Suppressor macrophage treated with lipopolysaccharide for 4 hours (primary cell): ENCODE data around the gene DBP.

Source experiments
- DNase-seq: peaks from one replicate; pipeline ENCODE4 v3.0.0-alpha.2; 2020

DBP gene

DNA sequence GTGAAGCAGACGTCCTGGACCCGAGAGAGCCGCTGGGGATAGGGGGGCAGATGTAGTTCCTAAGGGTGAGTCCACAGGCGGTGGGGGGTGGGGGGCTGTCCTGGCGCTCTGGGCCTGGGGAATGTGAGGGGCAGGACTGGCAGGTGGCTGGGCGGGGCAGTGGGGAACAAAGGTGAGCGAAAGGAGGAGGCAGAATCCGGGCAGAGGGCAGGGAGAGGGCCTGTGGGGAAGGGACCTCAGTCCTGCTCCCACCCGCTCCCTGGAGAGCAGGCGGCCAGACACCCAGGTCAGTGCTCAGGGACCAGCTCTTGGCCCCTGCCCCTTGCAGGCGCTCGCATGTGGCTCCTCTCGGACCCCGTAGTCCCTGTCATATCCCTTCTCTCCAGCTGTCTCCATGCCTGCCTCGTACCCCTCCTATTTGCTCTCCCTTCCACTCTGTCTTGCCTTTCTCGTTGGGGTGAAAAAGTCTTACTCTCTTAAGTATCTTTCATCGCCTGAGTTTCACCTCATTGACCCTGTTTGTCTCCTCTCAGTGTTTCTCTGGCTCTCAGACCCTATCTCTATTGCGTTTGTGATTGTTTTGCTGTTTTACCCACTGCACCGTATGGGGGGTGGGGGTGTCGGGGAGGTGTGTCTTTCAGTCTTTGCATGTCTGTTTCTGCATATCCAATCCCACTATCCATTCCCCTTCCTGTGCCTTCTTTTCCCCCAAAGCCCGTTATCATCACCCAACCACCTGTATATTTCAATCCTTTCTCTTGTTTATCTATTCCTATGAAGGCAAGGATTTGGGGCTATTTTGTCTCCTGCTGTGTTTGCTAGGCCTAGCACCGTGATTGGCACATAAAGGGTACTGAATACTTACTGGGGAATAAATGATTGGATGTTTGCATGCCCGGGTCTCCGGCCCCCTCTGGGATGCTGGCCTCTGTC is 12.1 kb downstream of the DBP start:
- DNase-seq = no peak

DNA sequence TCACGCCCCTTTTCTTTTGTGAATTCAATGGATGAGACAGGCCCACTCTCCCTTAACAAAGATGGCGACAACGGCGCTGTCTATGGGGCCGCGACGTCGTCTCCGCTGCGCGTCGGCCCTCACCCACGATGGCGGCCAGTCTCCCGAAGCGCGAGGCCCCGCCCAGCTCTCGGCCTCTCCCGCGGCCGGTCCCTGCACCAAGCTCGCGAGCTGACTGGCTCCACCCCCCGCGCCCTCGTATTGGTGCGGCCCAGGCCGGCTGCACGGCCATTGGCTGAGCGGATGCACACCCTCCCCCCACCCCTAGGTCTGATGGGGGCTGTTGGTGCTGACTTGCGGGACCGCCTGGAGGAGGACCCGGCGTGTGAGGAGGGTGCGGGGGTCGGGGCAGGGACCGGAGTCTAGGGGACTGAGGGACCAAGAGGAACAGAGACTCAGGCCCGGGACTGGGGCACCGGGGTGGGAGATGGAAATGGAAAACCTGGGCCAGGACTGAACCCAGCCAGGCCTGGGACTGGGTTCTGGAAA is 13.0 kb downstream of the DBP start:
- DNase-seq = peak; percentile 91

DNA sequence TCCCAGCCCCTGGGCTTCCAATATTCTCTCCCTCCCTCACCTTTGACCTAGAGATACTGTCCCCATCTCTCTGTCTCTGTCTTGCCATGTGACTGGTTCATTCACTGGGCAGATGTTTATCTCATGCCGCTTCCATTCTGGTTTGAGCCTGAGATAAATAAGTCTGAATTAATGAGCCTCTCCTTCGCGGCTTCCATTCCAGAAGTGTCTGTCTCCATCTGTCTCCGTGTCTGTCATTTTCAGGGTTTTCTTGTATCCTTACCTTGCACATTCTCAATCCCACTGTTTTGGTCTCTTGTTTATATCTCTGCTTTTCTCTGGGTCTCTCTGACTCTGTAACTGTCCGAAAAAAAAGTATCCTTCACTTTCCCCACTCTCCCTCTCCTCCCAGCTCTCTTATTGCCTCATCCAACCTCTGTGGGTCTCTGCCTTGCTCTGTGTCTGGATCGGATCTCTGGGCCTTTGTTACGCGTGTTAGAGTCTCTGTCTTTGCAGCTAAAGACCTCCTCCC is 13.6 kb downstream of the DBP start:
- no peak for DNase-seq

DNA sequence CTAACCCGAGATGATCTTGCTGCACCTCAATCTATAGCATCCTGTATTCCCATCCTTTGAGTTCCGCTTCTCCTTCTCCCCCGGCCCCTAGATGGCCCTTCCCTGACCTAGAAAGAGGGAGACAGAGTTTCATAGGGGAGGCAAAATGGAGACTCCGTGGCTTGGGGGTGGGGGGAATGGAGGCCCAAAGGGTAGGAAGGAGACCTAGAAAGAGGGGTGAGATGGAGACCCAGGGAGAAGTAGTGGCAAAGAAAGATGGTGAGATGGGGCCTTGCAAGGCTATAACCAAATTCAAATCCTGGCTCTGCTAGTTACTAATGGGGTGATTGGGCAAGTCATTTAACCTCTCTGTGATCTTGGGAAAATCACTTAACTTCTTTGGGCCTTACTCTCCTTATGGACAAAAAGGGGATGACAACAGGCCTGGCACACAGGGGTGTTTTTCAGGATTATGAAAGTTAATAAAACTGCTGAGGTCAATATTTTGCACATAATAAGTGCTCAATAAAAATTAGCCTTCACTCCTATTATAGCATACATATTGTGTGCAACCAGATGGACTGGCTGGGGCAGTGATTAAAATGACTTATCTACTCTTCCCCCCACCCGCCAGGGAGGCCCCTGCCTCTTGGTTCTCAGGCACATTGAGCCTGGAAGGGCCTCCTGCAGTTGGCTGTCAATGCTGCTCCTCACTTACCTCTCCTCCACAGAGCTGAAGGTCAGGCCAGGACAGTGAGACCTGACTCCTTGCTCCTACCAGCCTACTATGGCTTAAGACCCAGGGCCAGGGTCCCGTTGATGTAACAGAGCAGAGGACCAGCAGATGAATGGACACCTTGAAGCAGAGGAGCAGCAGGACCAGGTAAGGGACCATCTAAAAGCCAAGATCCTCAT is 17.2 kb downstream of the DBP start:
- DNase-seq = no peak

DNA sequence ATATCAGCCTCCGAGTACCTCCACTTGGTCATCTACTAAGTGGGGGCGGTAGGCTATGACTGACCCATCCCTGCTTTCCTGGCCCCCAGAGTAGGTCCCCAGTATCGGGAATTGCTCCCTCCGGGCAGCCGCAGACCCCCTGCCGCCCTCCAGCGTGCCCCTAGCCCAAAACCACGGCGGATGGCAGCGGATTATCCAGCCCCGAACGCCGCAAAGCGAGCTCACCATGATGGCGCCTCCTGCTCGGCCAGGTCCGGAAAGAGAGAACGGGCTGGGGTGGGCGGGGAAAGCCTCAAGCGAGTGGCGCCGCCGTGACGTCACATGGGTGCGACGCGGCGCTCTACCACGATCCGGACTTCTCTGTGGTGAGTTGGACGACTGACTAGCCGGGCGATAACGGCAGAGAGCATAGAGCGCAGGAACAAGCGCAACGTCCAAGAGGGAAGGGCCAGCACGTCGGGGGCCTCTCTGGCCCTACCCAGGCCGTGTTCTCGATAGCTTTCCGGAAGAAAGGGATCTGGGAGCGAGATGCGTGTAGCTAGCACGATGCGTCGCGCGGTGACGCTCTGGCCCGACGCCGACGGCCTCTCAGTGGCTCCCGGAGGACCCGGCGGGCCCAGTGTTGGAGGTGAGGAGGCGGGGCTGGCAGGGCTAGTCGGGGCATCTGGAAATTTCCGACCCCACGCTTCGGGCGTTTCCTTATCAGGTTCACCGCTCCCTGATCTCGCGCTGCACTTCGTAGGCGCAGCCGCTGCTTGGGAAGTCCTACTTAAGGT is 18.1 kb downstream of the DBP start, which contains the start of the genes RPL18 and SPHK2:
RPL18 (minus strand) TSS at position 263 of the 776 bp plus-strand sequence; CDS start at position 228, 35 bp downstream.
SPHK2 (plus strand) TSS at position 591 of the 776 bp plus-strand sequence. CDS start 1,009 bp downstream, outside the sequence.
- peak; percentile 99 for DNase-seq

DNA sequence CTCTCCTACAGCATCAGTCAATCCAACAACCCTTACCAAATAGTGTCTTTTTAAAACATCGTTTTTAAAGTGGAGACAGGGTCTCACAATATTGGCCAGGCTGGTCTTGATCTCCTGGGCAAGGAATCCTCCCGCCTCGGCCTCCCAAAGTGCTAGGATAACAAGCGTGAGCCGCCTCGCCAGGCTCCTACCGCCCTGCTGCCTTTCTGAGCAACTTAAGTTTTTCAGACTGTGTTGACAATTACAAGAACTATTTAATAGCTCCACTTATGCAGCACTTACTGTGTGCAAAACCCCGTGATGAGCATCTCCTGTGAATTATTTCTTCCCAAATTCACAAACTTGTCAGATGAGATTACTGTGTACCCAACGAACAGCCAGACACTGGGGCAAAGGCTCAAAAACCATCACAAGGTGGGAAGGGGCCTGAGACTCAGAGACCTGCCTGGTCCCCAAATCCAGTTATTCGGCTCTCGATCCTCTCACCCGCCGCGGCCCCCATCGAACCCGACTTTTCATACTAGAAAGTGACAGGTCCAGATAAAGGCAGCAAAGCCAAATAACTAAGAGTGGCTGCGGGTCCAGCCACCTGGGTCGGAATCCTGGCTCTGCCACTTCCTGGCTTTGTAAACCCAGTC is 18.8 kb downstream of the DBP start:
- DNase-seq = no peak

DNA sequence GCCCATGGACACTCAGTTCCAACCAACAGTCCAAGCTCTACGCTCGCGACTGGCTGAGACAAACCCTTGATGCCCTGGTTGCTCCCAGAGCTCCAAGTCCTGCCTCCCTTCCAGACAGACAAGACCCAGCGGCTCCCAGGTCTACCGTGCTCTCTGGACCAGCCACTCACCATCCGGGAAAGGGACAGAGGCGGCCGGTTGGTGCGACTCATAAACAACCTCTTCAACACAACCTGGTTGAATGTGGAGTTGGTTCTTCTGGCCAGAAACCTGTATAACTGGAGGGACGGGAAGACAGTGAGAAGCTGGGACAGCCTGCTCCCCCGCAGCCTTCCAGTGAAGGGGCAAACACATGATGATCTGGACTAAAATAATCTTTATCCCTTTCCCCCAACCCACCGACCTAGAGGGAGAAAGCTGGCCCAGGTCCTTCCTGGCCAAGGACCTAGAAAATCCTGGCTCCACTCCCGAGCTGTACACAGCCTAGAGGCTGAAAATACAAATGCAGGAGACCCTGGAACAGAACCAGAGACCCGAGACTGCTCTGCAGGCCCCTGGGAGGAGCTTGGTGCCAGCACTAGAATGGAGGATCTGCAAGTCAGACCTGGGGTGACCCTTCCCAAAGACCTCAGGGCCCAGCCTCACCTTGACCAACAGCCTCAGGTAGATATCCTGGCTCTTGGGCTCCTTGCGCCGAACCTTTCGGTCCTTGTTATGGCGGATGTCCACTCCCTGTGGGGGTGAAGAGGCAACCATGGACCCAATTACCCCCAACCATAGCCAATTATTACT is 19.8 kb downstream of the DBP start:
- DNase-seq = no peak

DNA sequence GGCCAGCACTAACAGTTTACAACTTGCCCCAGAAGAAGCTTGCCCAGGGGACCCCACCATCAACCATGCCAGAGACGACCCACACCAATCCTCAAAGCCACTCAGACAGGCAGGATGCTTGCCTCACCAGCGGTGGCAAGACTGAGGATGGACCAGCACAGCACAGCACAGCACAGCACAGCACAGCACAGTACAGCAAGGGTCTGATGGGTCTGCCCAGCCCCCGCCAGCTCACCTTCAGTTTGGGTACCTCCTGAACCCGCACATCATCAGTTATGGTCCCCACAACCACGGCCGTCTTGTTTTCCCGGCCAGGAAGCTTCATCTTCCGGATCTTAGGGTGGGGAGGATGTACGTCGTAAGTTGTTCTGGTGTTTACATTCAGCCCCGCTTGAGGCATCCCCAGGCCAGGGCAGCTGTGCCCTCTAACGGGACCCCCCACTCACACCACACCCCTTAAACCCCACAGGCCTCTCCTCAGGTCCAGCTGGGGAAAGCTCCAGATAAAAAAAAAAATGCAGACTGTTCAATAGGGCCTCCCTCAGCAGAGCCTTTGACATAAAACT is 20.6 kb downstream of the DBP start:
- DNase-seq = no peak

DNA sequence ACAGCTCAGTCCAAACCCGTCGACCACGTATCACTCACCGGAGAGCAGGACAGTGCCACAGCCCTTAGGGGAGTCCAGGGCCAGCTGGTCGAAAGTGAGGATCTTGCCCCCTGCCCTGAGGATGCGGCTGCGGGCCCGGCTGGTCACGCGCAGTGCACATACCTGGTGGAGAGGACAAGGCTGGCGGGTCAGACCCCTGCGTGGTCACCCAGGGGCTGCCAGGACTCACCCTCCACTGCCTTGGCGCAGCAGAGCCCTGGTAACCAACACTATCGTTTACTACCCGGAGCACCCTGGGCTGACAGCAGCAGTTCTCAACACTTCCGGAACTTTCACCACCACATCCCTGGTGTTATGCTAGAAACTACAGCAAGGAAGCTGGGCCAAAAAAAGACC is 21.1 kb downstream of the DBP start:
- no peak for DNase-seq

DNA sequence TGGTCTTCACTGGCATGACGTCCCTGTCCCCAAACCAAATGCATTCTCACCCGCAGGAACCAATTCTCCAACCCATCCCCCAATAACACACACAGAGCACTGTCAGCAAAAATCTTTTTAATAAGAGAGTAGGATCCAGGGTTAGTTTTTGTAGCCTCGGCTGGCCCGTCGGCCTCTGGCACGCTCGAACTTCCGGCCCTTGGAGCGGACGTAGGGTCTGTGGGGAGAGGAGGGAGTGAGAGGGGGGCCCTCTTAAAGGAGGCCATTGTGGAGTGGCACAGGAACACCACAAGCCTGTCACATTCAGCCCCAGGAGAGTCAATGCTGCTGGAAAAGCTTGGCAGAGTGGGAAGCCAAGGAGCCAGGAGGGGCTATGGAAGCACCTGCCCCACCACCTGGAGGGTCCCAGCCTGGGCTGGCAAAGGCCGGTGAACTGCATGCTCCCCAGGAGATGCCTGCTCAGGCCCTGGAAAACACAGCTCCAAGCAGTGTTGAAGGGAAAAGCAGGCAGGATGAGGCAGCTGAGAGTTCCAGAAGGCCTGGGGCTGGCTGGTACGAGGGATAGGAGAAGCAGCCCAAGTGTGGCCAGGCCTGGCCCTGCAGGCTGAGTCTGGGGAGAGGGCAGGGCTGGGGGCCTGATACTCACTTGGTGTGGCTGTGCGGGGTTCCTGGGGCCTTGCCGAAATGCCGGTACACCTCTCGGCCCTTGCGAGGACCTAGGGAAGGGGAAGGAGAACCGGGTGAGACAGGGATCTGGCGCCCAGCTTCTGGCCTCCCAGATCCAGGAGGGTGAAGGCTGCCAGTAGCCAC is 21.7 kb downstream of the DBP start:
- DNase-seq = no peak

DNA sequence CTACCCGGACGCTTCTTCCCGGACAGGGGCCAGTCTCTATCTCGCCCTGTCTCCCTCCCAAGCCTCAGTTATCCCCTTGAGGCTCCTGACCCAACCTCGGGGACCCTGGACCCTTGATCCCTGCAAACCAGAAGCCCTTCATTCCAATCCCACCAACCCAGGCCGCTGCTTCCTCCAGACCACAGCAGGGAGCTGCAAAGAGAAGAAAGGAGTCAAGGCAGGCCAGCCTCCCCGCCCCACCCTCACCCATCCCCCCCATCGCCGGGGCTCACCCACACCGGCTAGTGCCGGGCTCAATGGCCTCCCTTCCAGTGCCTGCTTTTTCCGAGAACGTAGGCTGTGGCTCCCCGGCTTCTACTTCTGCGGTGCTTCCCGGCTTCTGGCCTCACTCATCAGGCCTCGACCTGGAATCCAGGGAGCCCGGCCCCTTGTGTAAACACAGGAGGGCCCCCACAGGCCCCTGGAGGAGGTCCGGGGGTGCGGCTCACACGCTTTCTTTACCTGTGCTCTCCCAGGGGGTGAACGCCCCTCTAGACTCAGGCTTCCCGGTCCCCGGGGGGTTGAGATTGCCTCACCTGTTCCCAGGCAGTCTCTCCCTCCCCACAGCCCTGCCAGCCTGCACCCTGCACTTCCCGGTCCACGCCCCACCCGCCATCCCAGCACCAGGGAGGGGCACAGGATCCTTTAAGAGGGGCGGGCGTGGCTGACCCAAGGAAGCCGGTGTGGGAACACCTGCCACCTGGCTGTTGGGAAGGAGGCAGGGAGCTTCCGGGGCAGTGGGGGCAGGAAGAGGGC is 22.5 kb downstream of the DBP start, which contains the start of gene FAM83E:
FAM83E (minus strand) TSS at position 641 of the 795 bp plus-strand sequence. CDS start 1,704 bp downstream, outside the sequence.
- DNase-seq = no peak

DNA sequence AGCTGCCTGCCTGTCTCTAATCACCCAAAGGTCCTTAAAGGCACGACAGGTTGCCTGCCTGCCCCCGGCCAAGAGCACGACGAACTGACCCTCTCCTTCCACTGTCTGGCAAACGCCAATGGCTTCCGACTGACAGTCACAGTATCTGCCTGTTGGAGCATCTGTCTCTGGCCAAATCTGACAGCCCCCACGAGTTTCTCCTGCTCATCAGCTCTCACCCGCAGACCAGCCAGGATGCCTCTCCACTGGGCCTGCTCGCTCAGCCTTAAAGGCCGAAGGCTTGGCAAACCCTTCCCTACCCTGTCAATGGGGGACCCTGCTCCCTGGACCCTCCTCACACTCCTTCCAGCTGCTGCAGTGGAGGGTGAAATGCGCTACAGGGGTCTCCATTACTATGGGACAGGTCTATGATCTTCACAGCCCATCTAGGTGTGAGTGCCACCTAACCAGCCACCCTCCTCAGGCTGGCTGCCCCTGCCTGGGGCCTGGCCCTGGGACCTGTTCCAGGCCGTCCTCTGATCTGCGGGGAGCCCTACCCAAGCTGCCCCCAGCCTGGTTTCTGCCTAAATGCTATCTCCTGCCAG is 23.2 kb downstream of the DBP start:
- no peak for DNase-seq

DNA sequence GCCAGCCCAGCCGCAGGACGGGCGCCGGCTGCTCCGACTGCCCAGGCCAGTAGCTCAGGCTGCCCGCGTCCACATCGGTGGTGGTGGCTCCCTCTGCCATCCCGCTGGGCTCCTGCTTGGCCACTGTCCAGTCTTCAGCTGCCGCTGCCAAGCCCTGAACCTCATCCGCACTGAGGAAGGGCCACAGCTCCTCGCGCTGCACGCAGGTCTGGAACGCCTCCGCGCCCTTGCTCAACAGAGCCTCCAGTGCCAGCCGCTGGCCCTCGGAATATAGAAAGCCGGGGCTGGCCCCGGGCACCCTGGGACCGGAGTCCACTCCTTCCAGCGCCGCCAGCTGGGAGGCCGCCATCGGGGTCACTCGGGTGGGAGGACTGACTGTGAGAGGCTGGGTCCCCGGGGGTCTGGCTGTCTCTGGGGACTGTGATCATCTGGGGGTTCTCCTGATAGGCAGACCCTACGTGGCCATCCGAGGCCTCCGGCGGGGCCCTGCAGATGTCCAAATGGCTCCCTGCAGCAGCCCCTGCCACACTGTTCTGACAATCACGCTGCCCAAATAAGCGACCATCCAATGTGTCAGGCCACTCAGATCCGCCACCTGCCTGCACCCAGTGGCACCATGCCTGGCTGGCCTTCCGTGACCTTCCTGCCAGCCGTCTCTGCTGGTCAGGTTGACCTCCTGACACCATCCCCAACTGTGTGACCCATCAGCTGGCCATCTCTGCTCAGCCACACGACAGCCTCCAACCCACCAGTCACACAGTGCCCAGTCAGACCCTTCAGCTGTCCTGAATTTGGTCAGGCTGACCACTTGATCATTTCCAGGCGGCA is 23.9 kb downstream of the DBP start:
- DNase-seq = no peak

DNA sequence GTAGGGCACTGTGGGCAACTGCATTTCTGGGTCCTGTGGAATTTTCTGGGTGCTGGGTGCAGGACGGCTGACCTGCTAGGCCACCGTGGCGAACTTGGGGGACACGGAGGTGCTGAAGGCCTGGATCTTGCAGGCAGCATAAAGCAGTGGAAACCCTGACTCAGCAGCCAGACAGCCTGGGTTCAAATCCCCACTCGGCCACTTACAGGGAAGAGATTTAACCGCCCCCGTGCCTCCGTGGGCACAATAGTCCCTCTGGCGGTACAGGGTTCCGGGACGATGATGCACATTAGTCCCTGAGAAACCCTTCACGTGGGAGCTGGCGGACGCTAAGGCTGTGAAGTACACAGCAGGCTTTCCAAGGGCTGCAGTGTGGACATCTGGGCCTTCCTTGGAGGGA is 25.3 kb downstream of the DBP start:
- no peak for DNase-seq

DNA sequence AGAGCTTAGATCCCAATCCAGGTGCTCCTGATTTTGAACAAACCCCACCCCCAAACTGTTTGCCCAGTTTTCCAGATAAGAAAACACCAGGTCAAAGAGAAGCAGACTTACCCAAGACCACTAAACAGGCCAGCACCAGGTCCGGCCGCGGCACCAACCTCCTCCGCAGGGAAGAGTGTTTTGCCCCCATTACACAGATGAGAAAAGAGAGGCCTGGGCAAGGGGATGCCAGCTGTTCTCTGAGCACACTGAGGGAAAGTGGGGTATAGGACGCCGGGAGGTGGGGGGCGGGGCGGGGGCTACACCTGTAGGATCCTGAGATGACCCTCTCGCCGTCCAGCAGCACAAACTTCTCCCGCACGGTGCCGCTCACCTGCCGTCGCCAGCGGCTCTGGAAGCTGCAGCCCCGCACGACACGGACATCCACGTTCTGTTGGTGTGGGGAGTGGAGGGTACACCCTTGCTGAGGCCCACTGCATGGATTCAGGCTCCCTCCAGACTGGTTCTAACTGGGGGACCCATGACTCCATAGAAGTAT is 27.5 kb downstream of the DBP start:
- DNase-seq = no peak

DNA sequence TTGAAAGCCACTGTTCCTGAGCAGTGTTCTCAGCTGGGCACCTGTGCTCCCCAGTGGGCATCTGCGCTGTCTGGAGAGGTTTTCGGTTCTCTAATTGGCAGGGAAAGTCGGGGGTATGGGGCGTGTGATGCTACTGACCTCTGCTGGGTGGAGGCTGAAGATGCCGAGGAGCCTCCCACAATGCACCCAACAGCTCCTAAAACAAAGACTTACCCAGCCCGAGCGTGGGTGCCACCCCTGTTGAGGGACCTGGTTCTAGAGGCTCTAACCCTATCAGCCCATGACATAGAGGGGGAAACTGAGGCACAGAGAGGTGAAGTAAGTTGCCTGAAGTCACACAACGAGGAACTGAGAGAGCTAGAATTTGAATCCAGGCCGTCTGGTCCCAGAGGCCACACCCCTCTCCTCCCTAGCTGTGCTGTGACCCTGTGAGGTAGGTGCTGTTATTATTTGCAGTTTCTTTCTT is 28.3 kb downstream of the DBP start:
- DNase-seq = peak; percentile 71

DNA sequence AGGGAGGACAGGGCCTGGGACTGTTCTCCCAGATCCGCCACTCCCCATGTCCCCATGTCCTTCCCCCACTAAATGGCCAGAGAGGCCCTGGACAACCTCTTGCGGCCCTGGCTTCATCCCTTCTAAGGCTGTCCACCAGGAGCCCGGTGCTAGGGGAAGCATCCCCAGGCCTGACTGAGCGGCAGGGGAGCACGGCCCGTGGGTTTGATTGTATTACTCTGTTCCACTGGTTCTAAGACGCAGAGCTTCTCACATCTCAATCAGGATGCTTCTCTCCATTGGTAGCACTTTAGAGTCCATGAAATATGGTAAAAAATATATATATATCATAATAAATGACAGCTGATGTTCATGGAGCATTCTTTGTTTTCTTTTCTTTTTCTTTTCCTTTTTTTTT is 29.8 kb downstream of the DBP start:
- no peak for DNase-seq
